COLO668 (cell line): ENCODE measurements around the gene PFKFB1.
A peak's percentile ranks its signal among the peaks of the same experiment; 100 is the strongest.

Source experiments
- DNase-seq: peaks from one replicate; lab custom pipeline; 2025; ENCODE audit not compliant: unreplicated experiment; lab: John Stamatoyannopoulos, UW

Gene PFKFB1

DNA sequence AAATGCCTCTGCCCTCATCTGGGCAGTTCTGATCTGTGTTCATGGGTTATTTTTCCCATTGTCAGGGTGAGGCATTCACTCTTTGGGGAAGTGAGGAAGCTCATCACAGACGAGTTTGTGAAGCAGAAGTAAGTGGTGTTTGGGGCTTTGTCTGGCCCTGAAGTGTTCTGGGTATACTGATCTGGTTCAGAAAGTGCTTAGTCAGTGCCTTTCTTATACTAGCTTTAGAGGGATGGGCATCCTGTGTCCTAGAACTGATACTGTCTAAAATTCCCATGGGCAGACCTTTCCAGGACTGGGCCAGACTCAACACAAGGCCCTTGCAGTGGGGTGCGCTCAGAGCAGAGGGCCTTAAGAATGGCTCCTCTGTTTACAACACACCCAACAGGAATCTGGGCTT lies 67.0 kb downstream of the PFKFB1 start:
- DNase-seq: no peak

GRCh38 chrX:54923376-54923775 lies 70.6 kb downstream of the PFKFB1 start:
- DNase-seq: no peak

DNA sequence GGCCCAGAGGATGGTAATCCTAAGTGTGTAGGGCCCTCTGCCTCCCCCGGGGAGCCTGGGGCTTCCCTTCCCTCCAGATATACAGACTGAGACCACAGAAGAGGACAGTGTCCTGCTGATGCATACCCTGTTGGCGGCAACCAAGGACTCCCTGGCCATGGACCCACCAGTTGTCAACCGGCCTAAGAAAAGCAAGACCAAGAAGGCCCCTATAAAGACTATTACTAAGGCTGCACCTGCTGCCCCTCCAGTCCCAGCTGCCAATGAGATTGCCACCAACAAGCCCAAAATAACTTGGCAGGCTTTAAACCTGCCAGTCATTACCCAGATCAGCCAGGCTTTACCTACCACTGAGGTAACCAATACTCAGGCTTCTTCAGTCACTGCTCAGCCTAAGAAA lies 71.4 kb downstream of the PFKFB1 start:
- DNase-seq: no peak

- DNase-seq: no peak
These were observed 72.5 kb downstream of the PFKFB1 start for GRCh38 chrX:54921427-54922021.

- DNase-seq: no peak
These were observed 73.2 kb downstream of the PFKFB1 start, which contains the start of gene TRO for GRCh38 chrX:54920610-54921426. Gene TRO, plus strand, starts transcription at chrX:54920824. Its CDS starts 1,423 bp downstream, at chrX:54922247.

DNA sequence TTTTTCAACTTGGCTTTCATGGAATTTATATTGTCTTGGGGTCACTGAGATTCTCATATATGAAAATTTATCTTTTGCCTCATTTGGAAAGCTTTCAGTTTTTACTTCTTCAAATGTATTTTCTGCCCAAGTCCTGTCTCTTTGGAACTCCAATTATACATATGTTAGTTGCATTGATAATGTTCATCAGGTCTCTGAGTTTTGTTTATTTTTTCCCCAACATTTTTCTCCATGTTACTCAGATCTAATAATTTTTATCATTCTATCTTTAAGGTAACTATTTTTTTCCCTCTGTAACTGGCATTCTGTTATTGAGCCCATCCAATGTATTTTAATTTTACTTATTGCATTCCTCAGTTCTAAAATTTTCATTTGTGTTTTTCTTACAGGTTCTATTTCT lies 84.0 kb downstream of the PFKFB1 start:
- DNase-seq: no peak

DNA sequence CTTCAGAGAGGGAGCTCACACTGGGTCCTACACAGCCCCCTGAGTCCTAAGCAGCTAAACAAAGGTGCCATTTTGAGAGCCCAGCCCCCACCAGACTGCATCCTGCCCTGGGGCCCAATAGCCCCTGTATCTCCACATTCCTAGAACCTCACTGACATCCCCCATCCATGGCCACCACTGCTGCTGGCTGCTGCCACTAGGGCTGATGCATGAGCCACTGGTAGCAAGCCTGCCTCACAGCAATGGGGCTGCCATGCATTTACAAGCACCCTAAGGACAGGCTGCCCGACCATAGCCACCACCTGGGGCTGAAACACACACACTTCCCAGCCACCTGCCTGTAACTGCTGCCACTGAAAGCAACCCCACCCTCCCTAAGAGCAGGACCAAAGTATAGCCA lies 99.8 kb downstream of the PFKFB1 start:
- DNase-seq: no peak

- peak; percentile 20 for DNase-seq
These were observed 102.4 kb downstream of the PFKFB1 start for GRCh38 chrX:54891573-54891972.

DNA sequence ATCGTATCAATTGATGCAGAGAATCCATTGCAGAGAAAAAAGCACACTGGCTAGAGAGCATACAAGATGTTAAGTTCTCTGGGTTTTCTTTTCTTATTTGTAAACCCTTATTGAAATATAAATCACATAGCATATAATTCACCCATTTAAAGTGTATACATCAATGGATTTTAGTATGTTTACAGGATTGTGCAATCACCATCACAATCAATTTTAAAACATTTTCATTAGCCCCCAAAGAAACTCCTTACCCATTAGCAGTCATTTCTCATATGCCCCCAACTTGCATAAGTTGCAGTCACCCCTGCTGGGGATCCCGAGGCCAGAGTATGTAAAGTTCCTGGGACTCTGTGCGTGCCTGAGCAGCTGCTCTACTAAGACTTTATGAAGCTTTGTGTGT lies 108.2 kb downstream of the PFKFB1 start:
- DNase-seq: no peak
